CD14-positive monocyte (primary cell): Measurements from ENCODE around the gene CREB3L1. TPM values are rescaled to one million over a fixed set of nuclear protein-coding genes. Genes with fewer than 3 reads are reported as not detected.

ENCODE experiments used
- DNase-seq, 3 donors: peaks; one replicate each; pipeline ENCODE4 v3.0.0-alpha.2; 2011 to 2022
- H2AFZ ChIP-seq: 2 replicates; pipeline ENCODE4 v1.6.0; 2012; ENCODE audit warnings: mild to moderate bottlenecking, low read depth, low read length, inconsistent platforms; ENCODE audit not compliant: insufficient read depth, poor library complexity, severe bottlenecking
- H3K27ac ChIP-seq, 2 donors: 1 replicate in 1 of 2; 2 replicates in 1 of 2; pipeline ENCODE4 v1.5.1; 2012 to 2013; ENCODE audit warnings: low read length in 2 of 2, control low read depth in 1 of 2, inconsistent platforms in 1 of 2, low read depth in 1 of 2, mild to moderate bottlenecking in 1 of 2
- H3K27me3 ChIP-seq, 2 donors: one replicate each; pipeline versions ENCODE4 v1.6.0 to v1.6.1; 2011 to 2013; ENCODE audit warnings: low read length in 2 of 2; ENCODE audit not compliant: control insufficient read depth in 2 of 2, insufficient read depth in 2 of 2
- H3K36me3 ChIP-seq, 2 donors: replicated peaks in 1 of 2; 1 replicate in 1 of 2; 2 replicates in 1 of 2; pipeline versions ENCODE4 v1.5.1 to v1.6.1; 2012 to 2013; ENCODE audit warnings: low read length in 2 of 2, control low read depth in 1 of 2, inconsistent platforms in 1 of 2, mild to moderate bottlenecking in 1 of 2; ENCODE audit not compliant: insufficient read depth in 2 of 2, control insufficient read depth in 1 of 2
- H3K4me1 ChIP-seq, 2 donors: 1 replicate in 1 of 2; 2 replicates in 1 of 2; pipeline versions ENCODE4 v1.5.1 to v1.6.1; 2012 to 2013; ENCODE audit warnings: low read length in 2 of 2, control low read depth in 1 of 2, inconsistent platforms in 1 of 2, mild to moderate bottlenecking in 1 of 2, moderate library complexity in 1 of 2; ENCODE audit not compliant: insufficient read depth in 2 of 2, control insufficient read depth in 1 of 2
- H3K4me2 ChIP-seq: replicated peaks from 2 replicates; pipeline ENCODE3; 2012; ENCODE audit warnings: low read length, moderate library complexity, mild to moderate bottlenecking; ENCODE audit not compliant: poor library complexity, severe bottlenecking; ENCODE audit errors: extremely low read depth
- H3K4me3 ChIP-seq, 3 experiments: fragments of 200-600 bp in 1 of 3; sonication (generic) in 1 of 3; replicated peaks in 1 of 3; 1 replicate in 2 of 3; 2 replicates in 1 of 3; pipeline ENCODE4 v1.5.1; 2011 to 2013; ENCODE audit warnings: low read length in 3 of 3, mild to moderate bottlenecking in 3 of 3, control low read depth in 2 of 3, low read depth in 2 of 3, inconsistent platforms in 1 of 3, moderate library complexity in 1 of 3
- H3K79me2 ChIP-seq: 2 replicates; pipeline ENCODE4 v1.6.0; 2012; ENCODE audit warnings: mild to moderate bottlenecking, control low read depth, inconsistent platforms, low read length, moderate library complexity; ENCODE audit not compliant: insufficient read depth
- H3K9ac ChIP-seq: 2 replicates; pipeline ENCODE4 v1.6.0; 2017; ENCODE audit warnings: low read length, mild to moderate bottlenecking; ENCODE audit not compliant: insufficient read depth, poor library complexity, severe bottlenecking
- H3K9me3 ChIP-seq, 2 donors: replicated peaks in 1 of 2; 1 replicate in 1 of 2; 2 replicates in 1 of 2; pipeline versions ENCODE4 v1.5.1 to v1.6.1; 2012 to 2013; ENCODE audit warnings: low read length in 2 of 2, control low read depth in 1 of 2; ENCODE audit not compliant: control insufficient read depth in 1 of 2, insufficient read depth in 1 of 2
- H4K20me1 ChIP-seq: 2 replicates; pipeline ENCODE4 v1.6.0; 2012; ENCODE audit warnings: mild to moderate bottlenecking, low read length, control low read depth, moderate library complexity; ENCODE audit not compliant: insufficient read depth
- H3K27ac Mint-ChIP-seq, 7 donors: one replicate each; pipeline ENCODE4 v1.8.0; 2020; ENCODE audit warnings: mild to moderate bottlenecking in 7 of 7, mixed read lengths in 7 of 7, moderate library complexity in 6 of 7, inconsistent platforms in 2 of 7
- H3K27me3 Mint-ChIP-seq, 3 donors: one replicate each; pipeline ENCODE4 v1.8.0; 2021 to 2022; ENCODE audit warnings: low read depth in 3 of 3, mild to moderate bottlenecking in 3 of 3, mixed read lengths in 3 of 3, moderate library complexity in 3 of 3, inconsistent platforms in 1 of 3
- H3K36me3 Mint-ChIP-seq, 2 donors: one replicate each; pipeline ENCODE4 v1.8.0; 2020; ENCODE audit warnings: mixed read lengths in 2 of 2, inconsistent platforms in 1 of 2, mild to moderate bottlenecking in 1 of 2
- H3K4me1 Mint-ChIP-seq: one replicate; pipeline ENCODE4 v1.8.0; 2020; ENCODE audit warnings: mild to moderate bottlenecking, mixed read lengths
- H3K4me3 Mint-ChIP-seq, 2 donors: one replicate each; pipeline ENCODE4 v1.8.0; 2020; ENCODE audit warnings: mild to moderate bottlenecking in 2 of 2, mixed read lengths in 2 of 2, moderate library complexity in 1 of 2
- H3K9me3 Mint-ChIP-seq, 7 donors: one replicate each; pipeline ENCODE4 v1.8.0; 2020 to 2022; ENCODE audit warnings: mixed read lengths in 7 of 7, mild to moderate bottlenecking in 6 of 7, moderate library complexity in 6 of 7, inconsistent platforms in 2 of 7
- WGBS: methylation state at CpG from one replicate; pipeline ENCODE4 v1.1.5; 2013; ENCODE audit warnings: missing lambda C conversion rate; ENCODE audit not compliant: insufficient coverage; 5-methylcytosine and 5-hydroxymethylcytosine counted together
- intact Hi-C, 2 donors: fragments of 100-400 bp; cut with micrococcal nuclease; formaldehyde crosslinking; loops; one replicate each; pipeline versions ENCODE4 v1.15.0 to v1.15.1; 2023
- polyA plus RNA-seq, 3 donors: library from polyadenylated mRNA; depleted of rRNA in 1 of 3; unstranded in 2 of 3; stranded (reverse) in 1 of 3; fragments of 300-500 nt in 2 of 3; fragments of >200 nt in 1 of 3; fragmentation: Illumina TruSeq in 2 of 3; gene quantifications; 1 replicate in 2 of 3; 2 replicates in 1 of 3; pipeline ENCODE4 v1.2.3, GENCODE V29; 2012 to 2021
- TF ChIP-seq, protein P1 (sequence below): fragments of 200-600 bp; IDR thresholded peaks from one replicate; pipeline ENCODE4 v1.8.0; 2022; ENCODE audit warnings: antibody characterized with exemption, mild to moderate bottlenecking

The CREB3L1 gene
- polyA plus RNA-seq, 3 donors = not detected

DNA sequence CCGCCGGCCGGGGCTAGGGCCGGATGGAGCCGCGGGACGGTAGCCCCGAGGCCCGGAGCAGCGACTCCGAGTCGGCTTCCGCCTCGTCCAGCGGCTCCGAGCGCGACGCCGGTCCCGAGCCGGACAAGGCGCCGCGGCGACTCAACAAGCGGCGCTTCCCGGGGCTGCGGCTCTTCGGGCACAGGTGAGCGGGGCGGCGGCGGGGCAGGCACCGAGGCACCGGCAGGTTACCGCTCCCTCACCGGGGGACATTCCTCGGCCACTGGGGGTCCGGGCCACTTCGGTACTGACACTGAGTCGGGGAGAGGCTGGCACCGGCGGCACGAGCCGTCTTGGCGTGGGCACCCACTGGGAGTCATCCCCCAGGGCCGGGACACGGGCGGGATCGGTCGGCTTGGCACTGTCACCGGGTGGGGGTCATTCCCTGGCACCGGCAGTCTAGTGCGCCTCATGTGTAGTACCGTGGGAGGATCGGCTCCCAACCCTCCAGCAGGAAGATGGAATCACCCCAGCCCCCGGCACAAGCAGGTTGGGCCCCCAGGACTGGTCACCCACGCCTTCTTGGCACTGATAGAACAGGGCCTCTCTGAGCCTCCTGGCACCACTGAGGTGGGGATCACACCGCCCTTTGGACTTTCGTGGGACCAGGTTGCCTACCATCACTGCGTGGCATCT lies 70.3 kb downstream of the CREB3L1 start:
- Mint-ChIP-seq H3K4me3 (peak overlapping the region; percentile 78 to 85), H3K27me3 (peaks cover 0 to 1% (median 0%) of the 10 kb centered on the region in 3 donors), H3K9me3 (peaks cover 0 to 4% (median 0%) of the 10 kb centered on the region in 7 donors), H3K36me3 (peaks cover 10 to 45% of the 10 kb centered on the region in 2 donors), H3K27ac (peak overlapping the region in 6 of 7 donors; percentile 11 to 85 (median 76)), H3K4me1 (peaks cover 83% of the 10 kb centered on the region)
- Histone ChIP-seq H3K79me2 (peaks cover 92% of the 10 kb centered on the region), H3K4me2 (peak overlapping the region; percentile 86), H3K27ac (peak overlapping the region in 1 of 2 donors; percentile 63), H4K20me1 (peaks cover 73% of the 10 kb centered on the region), H3K36me3 (peaks cover 17 to 24% of the 10 kb centered on the region in 2 donors), H3K9me3 (no peaks in the 10 kb centered on the region), H3K4me1 (peaks cover 73 to 85% of the 10 kb centered on the region in 2 donors), H3K27me3 (no peaks in the 10 kb centered on the region), H2AFZ (no peak overlapping the region), H3K9ac (peak overlapping the region; percentile 57), H3K4me3 (peak overlapping the region; percentile 66 to 84 (median 66))
- no peak for DNase-seq
- TF ChIP-seq, protein P1, sequence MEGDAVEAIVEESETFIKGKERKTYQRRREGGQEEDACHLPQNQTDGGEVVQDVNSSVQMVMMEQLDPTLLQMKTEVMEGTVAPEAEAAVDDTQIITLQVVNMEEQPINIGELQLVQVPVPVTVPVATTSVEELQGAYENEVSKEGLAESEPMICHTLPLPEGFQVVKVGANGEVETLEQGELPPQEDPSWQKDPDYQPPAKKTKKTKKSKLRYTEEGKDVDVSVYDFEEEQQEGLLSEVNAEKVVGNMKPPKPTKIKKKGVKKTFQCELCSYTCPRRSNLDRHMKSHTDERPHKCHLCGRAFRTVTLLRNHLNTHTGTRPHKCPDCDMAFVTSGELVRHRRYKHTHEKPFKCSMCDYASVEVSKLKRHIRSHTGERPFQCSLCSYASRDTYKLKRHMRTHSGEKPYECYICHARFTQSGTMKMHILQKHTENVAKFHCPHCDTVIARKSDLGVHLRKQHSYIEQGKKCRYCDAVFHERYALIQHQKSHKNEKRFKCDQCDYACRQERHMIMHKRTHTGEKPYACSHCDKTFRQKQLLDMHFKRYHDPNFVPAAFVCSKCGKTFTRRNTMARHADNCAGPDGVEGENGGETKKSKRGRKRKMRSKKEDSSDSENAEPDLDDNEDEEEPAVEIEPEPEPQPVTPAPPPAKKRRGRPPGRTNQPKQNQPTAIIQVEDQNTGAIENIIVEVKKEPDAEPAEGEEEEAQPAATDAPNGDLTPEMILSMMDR = no peak
- 4% methylated on average over 62 of the region's 63 CpGs for WGBS
- intact Hi-C loops = loop anchor here in 1 of 2 donors (10.0 kb wide), 1 partner anchor 223 kb away; the partner anchor contains the start of gene PHF21A

DNA sequence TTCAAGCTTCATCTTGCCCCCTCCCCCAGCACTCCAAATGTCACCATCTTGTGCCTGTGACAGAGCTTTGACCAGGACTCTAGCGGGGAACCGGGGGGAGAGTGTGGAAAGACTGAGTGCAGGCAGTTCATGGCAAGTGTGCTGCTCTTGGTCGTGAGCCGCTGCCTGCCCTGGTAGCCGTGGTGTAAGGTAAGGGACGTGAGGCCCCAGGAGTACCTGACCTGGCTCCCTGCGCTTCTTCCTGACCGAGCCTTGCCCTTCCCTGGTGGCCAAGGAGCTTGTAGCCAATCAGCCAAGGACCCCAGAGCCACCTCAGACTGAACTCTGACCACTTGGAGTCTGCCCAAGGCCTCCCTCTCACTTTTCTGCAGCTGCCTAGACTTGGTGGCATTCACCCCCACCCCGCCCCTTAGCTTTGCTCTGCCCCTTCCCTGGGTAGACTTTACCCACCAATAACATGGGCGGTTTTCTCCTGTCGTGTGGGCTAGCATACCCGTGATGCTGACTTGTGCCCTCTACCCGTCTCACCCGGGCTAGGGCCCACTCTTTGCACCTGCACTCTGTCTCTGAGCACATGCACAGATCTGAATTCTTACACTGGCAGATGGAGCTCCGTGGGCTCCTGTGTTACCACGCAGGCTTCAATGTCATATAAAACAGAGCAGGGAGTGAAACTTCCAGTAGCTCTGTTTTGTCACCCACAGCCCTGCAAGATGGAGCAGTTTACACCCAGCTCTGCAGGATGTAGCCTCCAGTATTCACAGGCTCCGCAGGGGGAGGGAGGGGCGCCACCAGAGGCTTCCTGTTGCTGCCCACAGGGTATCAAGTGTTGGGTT lies 71.3 kb downstream of the CREB3L1 start:
- peak overlapping the region; percentile 3 to 85 (median 71) for H3K27ac Mint-ChIP-seq
- peaks cover 98% of the 10 kb centered on the region for H3K79me2 ChIP-seq
- peaks cover 70 to 84% of the 10 kb centered on the region in 2 donors for H3K4me1 ChIP-seq
- H3K36me3 Mint-ChIP-seq = peaks cover 12 to 53% of the 10 kb centered on the region in 2 donors
- no peak overlapping the region for H2AFZ ChIP-seq
- peaks cover 83% of the 10 kb centered on the region for H3K4me1 Mint-ChIP-seq
- H3K27me3 Mint-ChIP-seq = no peaks in the 10 kb centered on the region
- DNase-seq = no peak
- H4K20me1 ChIP-seq = peaks cover 83% of the 10 kb centered on the region
- H3K4me3 Mint-ChIP-seq = peak overlapping the region; percentile 78 to 85
- no peaks in the 10 kb centered on the region for H3K9me3 ChIP-seq
- peaks cover 23 to 35% of the 10 kb centered on the region in 2 donors for H3K36me3 ChIP-seq
- H3K4me2 ChIP-seq = peak overlapping the region; percentile 86
- TF ChIP-seq, protein P1 = no peak
- intact Hi-C loops = loop anchor here in 1 of 2 donors (10.0 kb wide), 1 partner anchor 224 kb away; the partner anchor contains the start of gene PHF21A
- H3K27me3 ChIP-seq = no peaks in the 10 kb centered on the region
- H3K4me3 ChIP-seq = peak overlapping the region in 2 of 3 experiments; percentile 66 to 84
- peaks cover 0 to 4% (median 0%) of the 10 kb centered on the region in 7 donors for H3K9me3 Mint-ChIP-seq
- H3K27ac ChIP-seq = peak overlapping the region in 1 of 2 donors; percentile 63
- 15% methylated on average over 15 of the region's 18 CpGs for WGBS
- H3K9ac ChIP-seq = peak overlapping the region; percentile 57
